ENCODE results near the gene HOTAIR. TPM values are rescaled to one million over a fixed set of nuclear protein-coding genes. Genes with fewer than 3 reads are reported as not detected.
A peak's percentile ranks its signal among the peaks of the same experiment; 100 is the strongest.

The HOTAIR gene
- total RNA-seq, 1 donor from 2014 or later, result not detected

DNA sequence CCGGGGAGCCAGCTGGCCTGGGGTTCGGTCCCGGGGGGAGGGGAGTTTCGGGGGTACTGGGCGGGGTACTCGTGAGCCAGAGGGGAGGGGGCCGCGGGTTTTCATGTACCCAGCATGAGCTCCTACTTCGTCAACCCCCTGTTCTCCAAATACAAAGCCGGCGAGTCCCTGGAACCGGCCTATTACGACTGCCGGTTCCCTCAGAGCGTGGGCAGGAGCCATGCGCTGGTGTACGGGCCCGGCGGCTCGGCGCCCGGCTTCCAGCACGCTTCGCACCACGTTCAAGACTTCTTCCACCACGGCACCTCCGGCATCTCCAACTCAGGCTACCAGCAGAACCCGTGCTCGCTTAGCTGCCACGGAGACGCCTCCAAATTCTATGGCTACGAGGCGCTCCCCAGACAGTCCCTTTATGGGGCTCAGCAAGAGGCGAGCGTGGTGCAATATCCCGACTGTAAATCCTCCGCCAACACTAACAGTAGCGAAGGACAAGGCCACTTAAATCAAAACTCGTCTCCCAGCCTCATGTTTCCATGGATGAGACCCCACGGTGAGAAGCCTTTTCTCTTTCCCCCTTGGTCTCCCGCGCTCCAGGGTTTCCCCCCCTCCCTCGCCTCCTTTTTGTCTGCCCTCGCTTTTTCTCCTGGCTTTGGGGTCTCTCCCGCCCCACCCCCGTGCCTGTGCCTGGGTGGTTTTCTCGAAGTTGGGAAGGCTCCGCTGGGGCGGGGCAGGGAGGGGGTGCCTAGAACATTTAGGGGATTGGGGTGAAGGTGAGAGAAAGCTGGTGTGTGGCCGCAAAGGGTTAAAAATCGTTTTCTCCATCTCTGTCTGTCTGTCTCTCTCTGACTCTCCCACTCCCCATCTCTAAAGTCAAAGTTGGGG is 34.7 kb upstream of the HOTAIR start:
- no peaks in the 10 kb centered on the region for H3K79me2 ChIP-seq (ENCODE audit: low read depth)
- H3K27ac Mint-ChIP-seq, result no peak overlapping the region
- peaks cover 77% of the 10 kb centered on the region for H4K20me1 ChIP-seq (ENCODE audit: low read depth)
- H2AFZ ChIP-seq (replicated peaks), result no peak overlapping the region
- peaks cover 4% of the 10 kb centered on the region for H3K4me1 Mint-ChIP-seq
- H3F3A ChIP-seq (ENCODE audit: low read depth), result peaks cover 3% of the 10 kb centered on the region
- no peak overlapping the region for H3K4me3 Mint-ChIP-seq
- H3K27me3 ChIP-seq, result peaks cover 100% of the 10 kb centered on the region
- TF ChIP-seq EZH2 (IDR thresholded peaks at IDR 0.05) (peak; percentile 98), CTCF (IDR thresholded peaks at IDR 0.05) (no peak), EZH2phosphoT487 (IDR thresholded peaks at IDR 0.05) (peak; percentile 99)
- no peak for DNase-seq (ENCODE audit: low spot score)
- H3K27ac ChIP-seq, result no peak overlapping the region
- peaks cover 5% of the 10 kb centered on the region for H3K9me3 Mint-ChIP-seq
- peaks cover 92% of the 10 kb centered on the region for H3K27me3 Mint-ChIP-seq (ENCODE audit: insufficient read depth, low read depth)
- H3K4me2 ChIP-seq, result peak overlapping the region; percentile 58
- no peaks in the 10 kb centered on the region for H3K36me3 ChIP-seq
- H3K9ac ChIP-seq, result no peak overlapping the region
- no peaks in the 10 kb centered on the region for H3K9me3 ChIP-seq (ENCODE audit: low read depth)
- no peaks in the 10 kb centered on the region for H3K36me3 Mint-ChIP-seq
- no peak overlapping the region for H3K4me3 ChIP-seq
- H3K4me1 ChIP-seq, result no peaks in the 10 kb centered on the region

- Histone ChIP-seq H3K9me3 (ENCODE audit: low read depth) (no peaks in the 10 kb centered on the region), H3K4me3 (no peak overlapping the region), H3K4me1 (no peaks in the 10 kb centered on the region), H3K9ac (no peak overlapping the region), H3K79me2 (ENCODE audit: low read depth) (no peaks in the 10 kb centered on the region), H3F3A (ENCODE audit: low read depth) (peaks cover 3% of the 10 kb centered on the region), H3K27me3 (peaks cover 100% of the 10 kb centered on the region), H3K27ac (no peak overlapping the region), H3K36me3 (no peaks in the 10 kb centered on the region), H2AFZ (replicated peaks) (no peak overlapping the region), H4K20me1 (ENCODE audit: low read depth) (peaks cover 79% of the 10 kb centered on the region), H3K4me2 (no peak overlapping the region)
- no peak for DNase-seq (ENCODE audit: low spot score)
- TF ChIP-seq EZH2phosphoT487 (IDR thresholded peaks at IDR 0.05) (no peak), EZH2 (IDR thresholded peaks at IDR 0.05) (no peak), CTCF (IDR thresholded peaks at IDR 0.05) (no peak)
- Mint-ChIP-seq H3K4me1 (peaks cover 4% of the 10 kb centered on the region), H3K27ac (no peak overlapping the region), H3K36me3 (no peaks in the 10 kb centered on the region), H3K27me3 (ENCODE audit: insufficient read depth, low read depth) (peaks cover 92% of the 10 kb centered on the region), H3K4me3 (no peak overlapping the region), H3K9me3 (peaks cover 5% of the 10 kb centered on the region)
Measured at GRCh38 chr12:54008260-54008552, 33.5 kb upstream of the HOTAIR start.

DNA sequence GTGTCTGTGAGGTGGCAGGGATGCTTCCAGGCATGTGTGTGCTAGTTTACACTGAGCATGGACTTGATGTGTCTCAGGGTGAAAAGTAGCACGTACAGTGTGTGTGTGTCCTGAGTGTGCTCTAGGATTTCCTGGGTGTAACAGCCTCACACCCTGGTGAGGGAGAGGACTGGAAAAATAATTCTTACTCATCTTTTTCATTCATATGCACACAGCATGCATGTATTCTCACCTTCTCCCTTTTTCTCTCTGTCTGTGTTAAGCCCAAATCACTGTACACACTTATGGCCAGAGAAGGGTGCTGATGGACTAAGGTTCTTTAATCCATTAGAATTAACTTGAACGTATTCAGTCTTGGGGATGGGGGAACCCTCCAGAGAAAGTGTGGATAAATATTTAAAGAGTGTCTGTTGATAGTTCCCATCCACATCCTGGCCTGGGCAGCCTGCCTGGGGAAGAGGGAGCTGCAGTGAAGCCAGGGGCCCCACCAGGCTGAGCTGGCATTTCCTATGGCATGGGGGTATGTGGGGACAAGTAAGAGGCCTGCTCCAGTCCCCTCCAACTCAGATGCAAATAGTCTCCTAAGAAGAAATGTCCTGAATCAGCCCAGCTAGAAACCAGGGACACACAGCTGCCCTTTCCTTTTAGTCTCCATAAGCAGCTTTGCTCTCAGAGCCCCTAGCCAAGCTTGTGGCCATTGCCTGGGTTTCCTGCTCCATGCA is 32.9 kb upstream of the HOTAIR start:
- H3K27ac ChIP-seq, result no peak overlapping the region
- H3K4me3 ChIP-seq, result no peak overlapping the region
- H3K27me3 ChIP-seq, result peaks cover 100% of the 10 kb centered on the region
- H3K4me1 Mint-ChIP-seq, result peaks cover 4% of the 10 kb centered on the region
- TF ChIP-seq EZH2 (IDR thresholded peaks at IDR 0.05), result peak; percentile 47
- peak; percentile 57 for TF ChIP-seq EZH2phosphoT487 (IDR thresholded peaks at IDR 0.05)
- TF ChIP-seq CTCF (IDR thresholded peaks at IDR 0.05), result no peak
- H3K36me3 ChIP-seq, result no peaks in the 10 kb centered on the region
- H3K4me1 ChIP-seq, result no peaks in the 10 kb centered on the region
- H3K79me2 ChIP-seq (ENCODE audit: low read depth), result no peaks in the 10 kb centered on the region
- DNase-seq (ENCODE audit: low spot score), result no peak
- H3K36me3 Mint-ChIP-seq, result no peaks in the 10 kb centered on the region
- H3K4me2 ChIP-seq, result no peak overlapping the region
- no peak overlapping the region for H3K9ac ChIP-seq
- no peak overlapping the region for H3K4me3 Mint-ChIP-seq
- peaks cover 3% of the 10 kb centered on the region for H3F3A ChIP-seq (ENCODE audit: low read depth)
- no peak overlapping the region for H2AFZ ChIP-seq (replicated peaks)
- no peaks in the 10 kb centered on the region for H3K9me3 ChIP-seq (ENCODE audit: low read depth)
- H3K27me3 Mint-ChIP-seq (ENCODE audit: insufficient read depth, low read depth), result peaks cover 92% of the 10 kb centered on the region
- H3K9me3 Mint-ChIP-seq, result peaks cover 4% of the 10 kb centered on the region
- no peak overlapping the region for H3K27ac Mint-ChIP-seq
- peaks cover 79% of the 10 kb centered on the region for H4K20me1 ChIP-seq (ENCODE audit: low read depth)

Data from neural progenitor cell (in vitro differentiated cells).